ENCODE data around the gene SGSM2.

- no peak for TF ChIP-seq CTCF (IDR thresholded peaks at IDR 0.05; ENCODE audit: insufficient read depth, low read length, poor library complexity, severe bottlenecking)
- no peak for TF ChIP-seq EZH2phosphoT487 (conservative IDR thresholded peaks at IDR 0.05; ENCODE audit: low read length)
Observed at GRCh38 chr17:2427910-2428309, 90.6 kb downstream of the SGSM2 start.
